IMR-90 (cell line): ENCODE data around the gene ROBO4. TPM values are rescaled to one million over a fixed set of nuclear protein-coding genes. Genes with fewer than 3 reads are reported as not detected.
A peak's percentile ranks its signal among the peaks of the same experiment; 100 is the strongest.

Source experiments
- ATAC-seq: fragments of 200-7000 bp; cut with Tn5 transposase; 2 replicates; pipeline ENCODE4 v1.9.1; 2020; ENCODE audit warnings: low read depth, mild to moderate bottlenecking, moderate library complexity
- BruUV-seq: library from RNA; stranded (reverse); fragments of 400-500 nt; replicated peaks from 2 replicates; lab custom pipeline; 2021; lab: Mats Ljungman, UMichigan
- CTCF ChIA-PET: fragments of 300-600 bp; formaldehyde crosslinking; extraction: SDS; loops from one replicate; lab custom pipeline; 2021; ENCODE audit warnings: antibody characterized with exemption; lab: Yijun Ruan, JAX
- POLR2A ChIA-PET: fragments of 300-600 bp; sonication (Branson Sonifier 250); formaldehyde crosslinking; loops from one replicate; lab custom pipeline; 2022; ENCODE audit warnings: antibody characterized with exemption; ENCODE audit not compliant: unreplicated experiment; lab: Charles Lee
- DNase-seq: peaks from one replicate; pipeline ENCODE4 v3.0.0; 2013
- H2AFZ ChIP-seq: replicated peaks from 2 replicates; pipeline ENCODE3; 2013; ENCODE audit warnings: low read length, mild to moderate bottlenecking; ENCODE audit not compliant: poor library complexity
- H2AK5ac ChIP-seq: 2 replicates; pipeline ENCODE4 v1.6.1; 2013; ENCODE audit warnings: low read depth, low read length, inconsistent platforms
- H2AK9ac ChIP-seq: replicated peaks from 2 replicates; pipeline ENCODE3; 2013; ENCODE audit warnings: mild to moderate bottlenecking, low read depth, low read length, moderate library complexity; ENCODE audit not compliant: poor library complexity
- H2BK120ac ChIP-seq: 2 replicates; pipeline ENCODE4 v1.6.1; 2013; ENCODE audit warnings: low read depth, low read length, inconsistent platforms
- H2BK15ac ChIP-seq: 3 replicates; pipeline ENCODE4 v1.6.1; 2013; ENCODE audit warnings: low read depth, low read length, inconsistent platforms
- H2BK20ac ChIP-seq: 2 replicates; pipeline ENCODE4 v1.6.1; 2013; ENCODE audit warnings: low read depth, mild to moderate bottlenecking, inconsistent platforms, low read length, moderate library complexity
- H2BK5ac ChIP-seq: 2 replicates; pipeline ENCODE4 v1.6.1; 2013; ENCODE audit warnings: mild to moderate bottlenecking, low read depth, low read length, inconsistent platforms; ENCODE audit not compliant: poor library complexity, severe bottlenecking
- H3K14ac ChIP-seq: replicated peaks from 2 replicates; pipeline ENCODE4 v1.6.1; 2013; ENCODE audit warnings: low read depth, low read length, inconsistent platforms
- H3K18ac ChIP-seq: 2 replicates; pipeline ENCODE4 v1.6.1; 2013; ENCODE audit warnings: low read depth, low read length, control low read depth
- H3K23ac ChIP-seq: 2 replicates; pipeline ENCODE4 v1.6.1; 2013; ENCODE audit warnings: low read depth, low read length, inconsistent platforms
- H3K27ac ChIP-seq: 2 replicates; pipeline ENCODE4 v1.5.1; 2013; ENCODE audit warnings: mild to moderate bottlenecking, control low read depth, low read length; ENCODE audit not compliant: insufficient read depth
- H3K27me3 ChIP-seq: 2 replicates; pipeline ENCODE4 v1.6.1; 2013; ENCODE audit warnings: low read length; ENCODE audit not compliant: control insufficient read depth, insufficient read depth
- H3K36me3 ChIP-seq: 2 replicates; pipeline ENCODE4 v1.6.1; 2013; ENCODE audit warnings: low read length, mixed read lengths; ENCODE audit not compliant: control insufficient read depth, insufficient read depth
- H3K4ac ChIP-seq: 2 replicates; pipeline ENCODE4 v1.6.1; 2013; ENCODE audit warnings: low read depth, low read length, inconsistent platforms
- H3K4me1 ChIP-seq: 2 replicates; pipeline ENCODE4 v1.6.1; 2013; ENCODE audit warnings: low read length, mixed read lengths; ENCODE audit not compliant: control insufficient read depth, insufficient read depth
- H3K4me2 ChIP-seq: 2 replicates; pipeline ENCODE4 v1.6.1; 2013; ENCODE audit warnings: low read depth, mild to moderate bottlenecking, control low read depth, low read length, moderate library complexity
- H3K4me3 ChIP-seq: 2 replicates; pipeline ENCODE4 v1.5.1; 2013; ENCODE audit warnings: low read depth, mild to moderate bottlenecking, control low read depth, low read length, moderate library complexity; ENCODE audit not compliant: insufficient read depth
- H3K56ac ChIP-seq: 2 replicates; pipeline ENCODE4 v1.6.1; 2013; ENCODE audit warnings: low read length, inconsistent platforms; ENCODE audit not compliant: insufficient read depth; ENCODE audit errors: extremely low read depth
- H3K79me1 ChIP-seq, 2 experiments: 2 replicates each; pipeline ENCODE4 v1.6.1; 2013; ENCODE audit warnings: low read length in 2 of 2, inconsistent platforms in 1 of 2, low read depth in 1 of 2
- H3K9ac ChIP-seq: 2 replicates; pipeline ENCODE4 v1.6.1; 2013; ENCODE audit warnings: low read depth, low read length, control low read depth
- H3K9me1 ChIP-seq: 2 replicates; pipeline ENCODE4 v1.6.1; 2013; ENCODE audit warnings: low read length, inconsistent platforms; ENCODE audit not compliant: insufficient read depth
- H3K9me3 ChIP-seq: 2 replicates; pipeline ENCODE4 v1.6.1; 2013; ENCODE audit warnings: low read length; ENCODE audit not compliant: control insufficient read depth, insufficient read depth
- H4K20me1 ChIP-seq: 2 replicates; pipeline ENCODE4 v1.6.1; 2013; ENCODE audit warnings: low read length, inconsistent platforms; ENCODE audit not compliant: insufficient read depth
- H4K5ac ChIP-seq: 2 replicates; pipeline ENCODE4 v1.6.1; 2013; ENCODE audit warnings: mild to moderate bottlenecking, low read depth, low read length, control low read depth
- H4K8ac ChIP-seq, 2 experiments: 2 replicates each; pipeline ENCODE4 v1.6.1; 2013; ENCODE audit warnings: low read depth in 2 of 2, low read length in 2 of 2, control low read depth in 1 of 2, inconsistent platforms in 1 of 2
- H4K91ac ChIP-seq: 2 replicates; pipeline ENCODE4 v1.6.1; 2013; ENCODE audit warnings: low read depth, low read length, inconsistent platforms; ENCODE audit not compliant: insufficient read depth
- BHLHE40 ChIP-seq: fragments of 150-350 bp; IDR thresholded peaks from 2 replicates; pipeline ENCODE4 v1.6.1; 2016; ENCODE audit warnings: mild to moderate bottlenecking, low read depth, low read length
- CEBPB ChIP-seq: IDR thresholded peaks from 2 replicates; pipeline ENCODE4 v1.6.1; 2012; ENCODE audit warnings: low read depth, low read length, improper control_type of control experiment
- CHD1 ChIP-seq: IDR thresholded peaks from 2 replicates; pipeline ENCODE4 v1.6.1; 2012; ENCODE audit warnings: low read depth, low read length, improper control_type of control experiment
- ELK1 ChIP-seq: fragments of 150-350 bp; IDR thresholded peaks from 2 replicates; pipeline ENCODE4 v1.6.1; 2016; ENCODE audit warnings: low read depth, mild to moderate bottlenecking, low read length, moderate library complexity, borderline replicate concordance
- FOS ChIP-seq: fragments of 150-350 bp; IDR thresholded peaks from 2 replicates; pipeline ENCODE4 v1.6.1; 2016; ENCODE audit warnings: low read depth, low read length
- MAZ ChIP-seq: IDR thresholded peaks from 2 replicates; pipeline ENCODE4 v1.6.1; 2012; ENCODE audit warnings: low read depth, mild to moderate bottlenecking, low read length, improper control_type of control experiment, moderate library complexity, borderline replicate concordance
- MXI1 ChIP-seq: IDR thresholded peaks from 2 replicates; pipeline ENCODE4 v1.6.1; 2012; ENCODE audit warnings: low read depth, mild to moderate bottlenecking, low read length, moderate library complexity, borderline replicate concordance
- RAD21 ChIP-seq: IDR thresholded peaks from 2 replicates; pipeline ENCODE4 v1.6.1; 2012; ENCODE audit warnings: low read length, improper control_type of control experiment
- RCOR1 ChIP-seq: IDR thresholded peaks from 2 replicates; pipeline ENCODE4 v1.6.1; 2012; ENCODE audit warnings: mild to moderate bottlenecking, low read length, improper control_type of control experiment; ENCODE audit not compliant: insufficient replicate concordance
- RFX5 ChIP-seq: IDR thresholded peaks from 2 replicates; pipeline ENCODE4 v1.8.0; 2012; ENCODE audit warnings: low read depth, mild to moderate bottlenecking, low read length, moderate library complexity
- SMC3 ChIP-seq: fragments of 150-350 bp; IDR thresholded peaks from 2 replicates; pipeline ENCODE4 v1.6.1; 2016; ENCODE audit warnings: low read depth, mild to moderate bottlenecking, antibody characterized with exemption, low read length, moderate library complexity
- WGBS, 2 experiments: methylation state at CpG; one replicate each; pipeline versions ENCODE4 v1.1.5 to v1.1.7; 2013; ENCODE audit warnings: missing lambda C conversion rate in 2 of 2; ENCODE audit not compliant: insufficient read length in 1 of 2; ENCODE audit errors: extremely low coverage in 2 of 2; 5-methylcytosine and 5-hydroxymethylcytosine counted together
- dilution Hi-C: fragments of 300-500 bp; cut with HindIII; formaldehyde crosslinking; loops from one replicate; pipeline ENCODE4 v1.14.3; 2018; ENCODE audit warnings: low sequenced_read_pairs; ENCODE audit not compliant: unreplicated experiment
- in situ Hi-C: fragments of 300-500 bp; cut with MboI; formaldehyde crosslinking; loops from 3 replicates; pipeline ENCODE4 v1.14.3; 2019; ENCODE audit warnings: low sequenced_read_pairs, inconsistent platforms, mixed read lengths
- intact Hi-C: fragments of 100-400 bp; cut with micrococcal nuclease; formaldehyde crosslinking; loops from 2 replicates; pipeline ENCODE4 v1.10.0; 2022
- polyA plus RNA-seq, 3 experiments: library from polyadenylated mRNA; depleted of rRNA; stranded (reverse); fragments of >200 nt; gene quantifications; 2 replicates each; pipeline ENCODE4 v1.2.3, GENCODE V29; 2012; ENCODE audit warnings: low replicate concordance in 1 of 3
- total RNA-seq: library from RNA; depleted of rRNA; stranded (reverse); fragments of >200 nt; gene quantifications from 2 replicates; pipeline ENCODE4 v1.2.3, GENCODE V29; 2012

Gene ROBO4
- total and polyA plus RNA-seq, 2 of the 4 experiments (the other 2 are of a cell fraction), result 0.72 to 0.82 TPM

GRCh38 chr11:124942466-124943253 lies 45.0 kb upstream of the ROBO4 start:
- no peak overlapping the region for H3K4ac ChIP-seq
- H3K18ac ChIP-seq, result no peak overlapping the region
- H2AK9ac ChIP-seq, result no peak overlapping the region
- no peak overlapping the region for H2BK120ac ChIP-seq
- in situ Hi-C loops, result no loop called here
- H4K91ac ChIP-seq, result no peak overlapping the region
- ChIA-PET CTCF (interaction anchor here (0.8 to 1.5 kb wide), 2 partner anchors 8 to 185 kb away, joined by 3 to 5 read pairs; no protein-coding TSS in a partner anchor), POLR2A (no interaction called here)
- no peaks in the 10 kb centered on the region for H3K27me3 ChIP-seq
- 50% methylated on average over 2 of the region's 6 CpGs; no CpG with 5 or more reads in 1 of the 2 experiments for WGBS, 2 experiments
- H3K23ac ChIP-seq, result no peak overlapping the region
- H4K5ac ChIP-seq, result no peak overlapping the region
- no peak overlapping the region for H2BK15ac ChIP-seq
- H3K79me1 ChIP-seq, result no peaks in the 10 kb centered on the region
- H3K4me3 ChIP-seq, result no peak overlapping the region
- no peak for ATAC-seq
- no TSS peak for BruUV-seq
- no peak overlapping the region for H2AFZ ChIP-seq
- intact Hi-C loops, result no loop called here
- H3K4me1 ChIP-seq, result peaks cover 3% of the 10 kb centered on the region; the same call in 1 of the 2 replicates
- H2BK20ac ChIP-seq, result no peak overlapping the region
- H3K36me3 ChIP-seq, result no peaks in the 10 kb centered on the region
- TF ChIP-seq RFX5 (no peak), RCOR1 (no peak), FOS (no peak), CHD1 (no peak), MXI1 (no peak), BHLHE40 (no peak), SMC3 (no peak), ELK1 (no peak), RAD21 (no peak), CEBPB (no peak), MAZ (no peak)
- no peaks in the 10 kb centered on the region for H4K20me1 ChIP-seq
- H2BK5ac ChIP-seq, result no peak overlapping the region
- H3K9me1 ChIP-seq, result no peaks in the 10 kb centered on the region
- DNase-seq, result no peak
- no peak overlapping the region for H3K9ac ChIP-seq
- dilution Hi-C loops, result no loop called here
- H4K8ac ChIP-seq, result 0 out of 4 replicates have a peak overlapping the region, but pooled peaks of 1 of the 2 experiments have one; percentile 32
- no peak overlapping the region for H2AK5ac ChIP-seq
- no peaks in the 10 kb centered on the region for H3K9me3 ChIP-seq
- H3K56ac ChIP-seq, result no peak overlapping the region
- no peak overlapping the region for H3K4me2 ChIP-seq
- H3K27ac ChIP-seq, result no peak overlapping the region
- H3K14ac ChIP-seq, result no peak overlapping the region
